Measurements from ENCODE around the gene CASKIN2. TPM values are rescaled to one million over a fixed set of nuclear protein-coding genes. Genes with fewer than 3 reads are reported as not detected.

Gene CASKIN2
- total and polyA plus RNA-seq, 10 of the 15 experiments (the other 5 are each of a cell fraction or from before 2014, with no cell fraction given): 0.02 to 2.7 (median 0.44) TPM; not detected in 1

DNA sequence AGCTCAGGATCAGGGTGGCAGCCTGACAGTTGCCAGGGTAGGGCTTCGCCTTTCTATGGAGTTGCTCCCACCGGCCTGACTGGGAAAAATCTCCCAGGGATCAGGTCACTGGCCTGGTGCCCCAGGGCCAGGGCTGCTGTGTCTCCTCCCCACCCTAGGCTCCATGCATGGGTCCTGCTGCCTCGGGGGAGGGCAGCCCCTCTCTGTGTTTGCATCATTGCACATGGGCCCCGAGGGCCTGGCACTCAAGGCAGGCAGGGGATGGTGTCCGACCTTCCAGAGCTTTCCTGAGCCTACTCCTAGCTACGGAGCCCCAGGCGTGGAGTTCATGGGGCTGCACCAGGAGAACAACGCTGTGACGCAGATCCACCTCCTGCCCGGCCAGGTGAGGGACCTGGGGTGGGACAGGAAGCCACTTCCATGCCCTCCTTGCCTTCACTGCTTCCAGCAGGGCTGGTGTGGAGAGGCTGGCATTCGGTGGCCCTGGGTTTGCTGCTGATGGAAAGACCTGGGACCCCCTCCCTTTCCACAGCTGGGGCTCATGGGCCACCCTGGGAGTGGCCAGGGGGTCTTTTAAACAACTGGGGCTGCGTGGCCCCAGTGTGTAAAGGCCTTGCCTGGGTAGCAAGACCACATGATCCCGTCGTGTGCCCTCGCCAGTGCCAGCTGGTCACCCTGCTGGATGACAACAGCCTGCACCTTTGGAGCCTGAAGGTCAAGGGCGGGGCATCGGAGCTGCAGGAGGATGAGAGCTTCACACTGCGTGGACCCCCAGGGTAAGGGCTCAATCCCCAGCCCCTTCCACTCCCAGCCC is 42.7 kb upstream of the CASKIN2 start:
- WGBS (ENCODE audit: insufficient coverage, insufficient replicate concordance, low lambda C conversion rate, missing lambda C conversion rate): 50% methylated on average over 18 of the region's 18 CpGs
- TF ChIP-seq NFIC (IDR thresholded peaks at IDR 0.05; ENCODE audit: low read depth, low read length) (no peak), YBX1 (IDR thresholded peaks at IDR 0.05) (no peak)
- TF ChIP-seq, protein P1, sequence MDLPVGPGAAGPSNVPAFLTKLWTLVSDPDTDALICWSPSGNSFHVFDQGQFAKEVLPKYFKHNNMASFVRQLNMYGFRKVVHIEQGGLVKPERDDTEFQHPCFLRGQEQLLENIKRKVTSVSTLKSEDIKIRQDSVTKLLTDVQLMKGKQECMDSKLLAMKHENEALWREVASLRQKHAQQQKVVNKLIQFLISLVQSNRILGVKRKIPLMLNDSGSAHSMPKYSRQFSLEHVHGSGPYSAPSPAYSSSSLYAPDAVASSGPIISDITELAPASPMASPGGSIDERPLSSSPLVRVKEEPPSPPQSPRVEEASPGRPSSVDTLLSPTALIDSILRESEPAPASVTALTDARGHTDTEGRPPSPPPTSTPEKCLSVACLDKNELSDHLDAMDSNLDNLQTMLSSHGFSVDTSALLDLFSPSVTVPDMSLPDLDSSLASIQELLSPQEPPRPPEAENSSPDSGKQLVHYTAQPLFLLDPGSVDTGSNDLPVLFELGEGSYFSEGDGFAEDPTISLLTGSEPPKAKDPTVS (IDR thresholded peaks at IDR 0.05; ENCODE audit: low read depth, low read length): no peak
- TF ChIP-seq, protein P2, sequence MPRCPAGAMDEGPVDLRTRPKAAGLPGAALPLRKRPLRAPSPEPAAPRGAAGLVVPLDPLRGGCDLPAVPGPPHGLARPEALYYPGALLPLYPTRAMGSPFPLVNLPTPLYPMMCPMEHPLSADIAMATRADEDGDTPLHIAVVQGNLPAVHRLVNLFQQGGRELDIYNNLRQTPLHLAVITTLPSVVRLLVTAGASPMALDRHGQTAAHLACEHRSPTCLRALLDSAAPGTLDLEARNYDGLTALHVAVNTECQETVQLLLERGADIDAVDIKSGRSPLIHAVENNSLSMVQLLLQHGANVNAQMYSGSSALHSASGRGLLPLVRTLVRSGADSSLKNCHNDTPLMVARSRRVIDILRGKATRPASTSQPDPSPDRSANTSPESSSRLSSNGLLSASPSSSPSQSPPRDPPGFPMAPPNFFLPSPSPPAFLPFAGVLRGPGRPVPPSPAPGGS (IDR thresholded peaks at IDR 0.05; ENCODE audit: borderline replicate concordance, insufficient read depth, low read depth, low read length, poor library complexity, severe bottlenecking): no peak
- Histone ChIP-seq H3K4me3 (no peak overlapping the region), H3K9me3 (replicated peaks; ENCODE audit: control insufficient read depth, insufficient read depth, low read length) (no peaks in the 10 kb centered on the region), H4K20me1 (ENCODE audit: control insufficient read depth, insufficient read depth) (no peaks in the 10 kb centered on the region), H3K79me2 (ENCODE audit: control insufficient read depth, insufficient read depth, low read length) (no peaks in the 10 kb centered on the region), H3K27me3 (replicated peaks in 1 of 2; ENCODE audit: control insufficient read depth in 2 of 2, insufficient read depth in 2 of 2, low read length in 1 of 2) (no peaks in the 10 kb centered on the region), H3K4me2 (ENCODE audit: control insufficient read depth, insufficient read depth) (no peak overlapping the region), H3K27ac (ENCODE audit: control insufficient read depth, insufficient read depth) (no peak overlapping the region), H3K36me3 (ENCODE audit: control insufficient read depth in 2 of 2, insufficient read depth in 2 of 2, low read length in 1 of 2) (no peaks in the 10 kb centered on the region), H3K9ac (ENCODE audit: control insufficient read depth, insufficient read depth, low read length) (no peak overlapping the region), H2AFZ (ENCODE audit: control insufficient read depth, low read depth, low read length) (no peak overlapping the region), H3K4me1 (ENCODE audit: control insufficient read depth, insufficient read depth, low read length) (no peaks in the 10 kb centered on the region)
- ATAC-seq (no peak), DNase-seq (ENCODE audit: low read depth, low spot score) (no peak), FAIRE-seq (no peak)
- intact Hi-C loops (cut with micrococcal nuclease; ENCODE audit: unreplicated experiment): no loop called here
- CTCF ChIA-PET: interaction anchor here (0.7 kb wide), 1 partner anchor 38 kb away, joined by 3 read pairs; no protein-coding TSS in a partner anchor
- BruUV-seq (replicated peaks): no TSS peak
- in situ Hi-C loops (cut with MboI): no loop called here
- RAD21 ChIA-PET (ENCODE audit: unreplicated experiment): no interaction called here
- POLR2A ChIA-PET: no interaction called here
- SMC1A ChIA-PET (ENCODE audit: uncharacterized antibody, unreplicated experiment): interaction anchor here (1.1 kb wide), 1 partner anchor 23 kb away, joined by 3 read pairs; no protein-coding TSS in a partner anchor

Measured in GM12878 (cell line).